IMR-90 (cell line): ENCODE results near the gene MYDGF. TPM values are rescaled to one million over a fixed set of nuclear protein-coding genes. Genes with fewer than 3 reads are reported as not detected.

Experiments used
- ATAC-seq: fragments of 200-7000 bp; cut with Tn5 transposase; 2 replicates; pipeline ENCODE4 v1.9.1; 2020; ENCODE audit warnings: low read depth, mild to moderate bottlenecking, moderate library complexity
- BruUV-seq: library from RNA; stranded (reverse); fragments of 400-500 nt; replicated peaks from 2 replicates; lab custom pipeline; 2021; lab: Mats Ljungman, UMichigan
- CTCF ChIA-PET: fragments of 300-600 bp; formaldehyde crosslinking; extraction: SDS; loops from one replicate; lab custom pipeline; 2021; ENCODE audit warnings: antibody characterized with exemption; lab: Yijun Ruan, JAX
- POLR2A ChIA-PET: fragments of 300-600 bp; sonication (Branson Sonifier 250); formaldehyde crosslinking; loops from one replicate; lab custom pipeline; 2022; ENCODE audit warnings: antibody characterized with exemption; ENCODE audit not compliant: unreplicated experiment; lab: Charles Lee
- DNase-seq: peaks from one replicate; pipeline ENCODE4 v3.0.0; 2013
- H2AFZ ChIP-seq: replicated peaks from 2 replicates; pipeline ENCODE3; 2013; ENCODE audit warnings: low read length, mild to moderate bottlenecking; ENCODE audit not compliant: poor library complexity
- H2AK5ac ChIP-seq: 2 replicates; pipeline ENCODE4 v1.6.1; 2013; ENCODE audit warnings: low read depth, low read length, inconsistent platforms
- H2AK9ac ChIP-seq: replicated peaks from 2 replicates; pipeline ENCODE3; 2013; ENCODE audit warnings: mild to moderate bottlenecking, low read depth, low read length, moderate library complexity; ENCODE audit not compliant: poor library complexity
- H2BK120ac ChIP-seq: 2 replicates; pipeline ENCODE4 v1.6.1; 2013; ENCODE audit warnings: low read depth, low read length, inconsistent platforms
- H2BK15ac ChIP-seq: 3 replicates; pipeline ENCODE4 v1.6.1; 2013; ENCODE audit warnings: low read depth, low read length, inconsistent platforms
- H2BK20ac ChIP-seq: 2 replicates; pipeline ENCODE4 v1.6.1; 2013; ENCODE audit warnings: low read depth, mild to moderate bottlenecking, inconsistent platforms, low read length, moderate library complexity
- H2BK5ac ChIP-seq: 2 replicates; pipeline ENCODE4 v1.6.1; 2013; ENCODE audit warnings: mild to moderate bottlenecking, low read depth, low read length, inconsistent platforms; ENCODE audit not compliant: poor library complexity, severe bottlenecking
- H3K14ac ChIP-seq: replicated peaks from 2 replicates; pipeline ENCODE4 v1.6.1; 2013; ENCODE audit warnings: low read depth, low read length, inconsistent platforms
- H3K18ac ChIP-seq: 2 replicates; pipeline ENCODE4 v1.6.1; 2013; ENCODE audit warnings: low read depth, low read length, control low read depth
- H3K23ac ChIP-seq: 2 replicates; pipeline ENCODE4 v1.6.1; 2013; ENCODE audit warnings: low read depth, low read length, inconsistent platforms
- H3K27ac ChIP-seq: 2 replicates; pipeline ENCODE4 v1.5.1; 2013; ENCODE audit warnings: mild to moderate bottlenecking, control low read depth, low read length; ENCODE audit not compliant: insufficient read depth
- H3K27me3 ChIP-seq: 2 replicates; pipeline ENCODE4 v1.6.1; 2013; ENCODE audit warnings: low read length; ENCODE audit not compliant: control insufficient read depth, insufficient read depth
- H3K36me3 ChIP-seq: 2 replicates; pipeline ENCODE4 v1.6.1; 2013; ENCODE audit warnings: low read length, mixed read lengths; ENCODE audit not compliant: control insufficient read depth, insufficient read depth
- H3K4ac ChIP-seq: 2 replicates; pipeline ENCODE4 v1.6.1; 2013; ENCODE audit warnings: low read depth, low read length, inconsistent platforms
- H3K4me1 ChIP-seq: 2 replicates; pipeline ENCODE4 v1.6.1; 2013; ENCODE audit warnings: low read length, mixed read lengths; ENCODE audit not compliant: control insufficient read depth, insufficient read depth
- H3K4me2 ChIP-seq: 2 replicates; pipeline ENCODE4 v1.6.1; 2013; ENCODE audit warnings: low read depth, mild to moderate bottlenecking, control low read depth, low read length, moderate library complexity
- H3K4me3 ChIP-seq: 2 replicates; pipeline ENCODE4 v1.5.1; 2013; ENCODE audit warnings: low read depth, mild to moderate bottlenecking, control low read depth, low read length, moderate library complexity; ENCODE audit not compliant: insufficient read depth
- H3K56ac ChIP-seq: 2 replicates; pipeline ENCODE4 v1.6.1; 2013; ENCODE audit warnings: low read length, inconsistent platforms; ENCODE audit not compliant: insufficient read depth; ENCODE audit errors: extremely low read depth
- H3K79me1 ChIP-seq, 2 experiments: 2 replicates each; pipeline ENCODE4 v1.6.1; 2013; ENCODE audit warnings: low read length in 2 of 2, inconsistent platforms in 1 of 2, low read depth in 1 of 2
- H3K9ac ChIP-seq: 2 replicates; pipeline ENCODE4 v1.6.1; 2013; ENCODE audit warnings: low read depth, low read length, control low read depth
- H3K9me1 ChIP-seq: 2 replicates; pipeline ENCODE4 v1.6.1; 2013; ENCODE audit warnings: low read length, inconsistent platforms; ENCODE audit not compliant: insufficient read depth
- H3K9me3 ChIP-seq: 2 replicates; pipeline ENCODE4 v1.6.1; 2013; ENCODE audit warnings: low read length; ENCODE audit not compliant: control insufficient read depth, insufficient read depth
- H4K20me1 ChIP-seq: 2 replicates; pipeline ENCODE4 v1.6.1; 2013; ENCODE audit warnings: low read length, inconsistent platforms; ENCODE audit not compliant: insufficient read depth
- H4K5ac ChIP-seq: 2 replicates; pipeline ENCODE4 v1.6.1; 2013; ENCODE audit warnings: mild to moderate bottlenecking, low read depth, low read length, control low read depth
- H4K8ac ChIP-seq, 2 experiments: 2 replicates each; pipeline ENCODE4 v1.6.1; 2013; ENCODE audit warnings: low read depth in 2 of 2, low read length in 2 of 2, control low read depth in 1 of 2, inconsistent platforms in 1 of 2
- H4K91ac ChIP-seq: 2 replicates; pipeline ENCODE4 v1.6.1; 2013; ENCODE audit warnings: low read depth, low read length, inconsistent platforms; ENCODE audit not compliant: insufficient read depth
- CEBPB ChIP-seq: IDR thresholded peaks from 2 replicates; pipeline ENCODE4 v1.6.1; 2012; ENCODE audit warnings: low read depth, low read length, improper control_type of control experiment
- FOS ChIP-seq: fragments of 150-350 bp; IDR thresholded peaks from 2 replicates; pipeline ENCODE4 v1.6.1; 2016; ENCODE audit warnings: low read depth, low read length
- MAFK ChIP-seq: IDR thresholded peaks from 2 replicates; pipeline ENCODE4 v1.6.1; 2012; ENCODE audit warnings: low read depth, low read length, improper control_type of control experiment
- MAZ ChIP-seq: IDR thresholded peaks from 2 replicates; pipeline ENCODE4 v1.6.1; 2012; ENCODE audit warnings: low read depth, mild to moderate bottlenecking, low read length, improper control_type of control experiment, moderate library complexity, borderline replicate concordance
- RAD21 ChIP-seq: IDR thresholded peaks from 2 replicates; pipeline ENCODE4 v1.6.1; 2012; ENCODE audit warnings: low read length, improper control_type of control experiment
- RFX5 ChIP-seq: IDR thresholded peaks from 2 replicates; pipeline ENCODE4 v1.8.0; 2012; ENCODE audit warnings: low read depth, mild to moderate bottlenecking, low read length, moderate library complexity
- whole genome bisulfite sequencing, 2 experiments: methylation state at CpG; one replicate each; pipeline versions ENCODE4 v1.1.5 to v1.1.7; 2013; ENCODE audit warnings: missing lambda C conversion rate in 2 of 2; ENCODE audit not compliant: insufficient read length in 1 of 2; ENCODE audit errors: extremely low coverage in 2 of 2; 5-methylcytosine and 5-hydroxymethylcytosine counted together
- dilution Hi-C: fragments of 300-500 bp; cut with HindIII; formaldehyde crosslinking; loops from one replicate; pipeline ENCODE4 v1.14.3; 2018; ENCODE audit warnings: low sequenced_read_pairs; ENCODE audit not compliant: unreplicated experiment
- in situ Hi-C: fragments of 300-500 bp; cut with MboI; formaldehyde crosslinking; loops from 3 replicates; pipeline ENCODE4 v1.14.3; 2019; ENCODE audit warnings: low sequenced_read_pairs, inconsistent platforms, mixed read lengths
- intact Hi-C: fragments of 100-400 bp; cut with micrococcal nuclease; formaldehyde crosslinking; loops from 2 replicates; pipeline ENCODE4 v1.10.0; 2022
- polyA plus RNA-seq, 3 experiments: library from polyadenylated mRNA; depleted of rRNA; stranded (reverse); fragments of >200 nt; gene quantifications; 2 replicates each; pipeline ENCODE4 v1.2.3, GENCODE V29; 2012; ENCODE audit warnings: low replicate concordance in 1 of 3
- total RNA-seq: library from RNA; depleted of rRNA; stranded (reverse); fragments of >200 nt; gene quantifications from 2 replicates; pipeline ENCODE4 v1.2.3, GENCODE V29; 2012

MYDGF gene
- total and polyA plus RNA-seq, 2 of the 4 experiments (the other 2 are of a cell fraction): 203 to 310 TPM

- H3K27ac ChIP-seq: no peak overlapping the region
- H3K56ac ChIP-seq: no peak overlapping the region
- H3K9me1 ChIP-seq: peaks cover 3% of the 10 kb centered on the region
- H3K4me1 ChIP-seq: peaks cover 4% of the 10 kb centered on the region; the same call in 1 of the 2 replicates
- in situ Hi-C loops (no loop called here), dilution Hi-C loops (no loop called here), intact Hi-C loops (no loop called here)
- no peak overlapping the region for H2BK5ac ChIP-seq
- H3K9ac ChIP-seq: no peak overlapping the region
- H4K20me1 ChIP-seq: peaks cover 6% of the 10 kb centered on the region; the same call in 1 of the 2 replicates
- H3K27me3 ChIP-seq: no peaks in the 10 kb centered on the region
- no peak overlapping the region for H3K23ac ChIP-seq
- TF ChIP-seq RFX5: no peak
- no peak for TF ChIP-seq FOS
- no peak for TF ChIP-seq MAZ
- TF ChIP-seq CEBPB: no peak
- TF ChIP-seq MAFK: no peak
- no peak for TF ChIP-seq RAD21
- H4K8ac ChIP-seq: no peak overlapping the region
- 92% methylated on average over 3 of the region's 6 CpGs; no CpG with 5 or more reads in 1 of the 2 experiments for WGBS, 2 experiments
- no peaks in the 10 kb centered on the region for H3K36me3 ChIP-seq
- no peak overlapping the region for H3K4ac ChIP-seq
- ChIA-PET CTCF (no interaction called here), POLR2A (no interaction called here)
- H3K14ac ChIP-seq: no peak overlapping the region
- no peak overlapping the region for H4K5ac ChIP-seq
- H2AFZ ChIP-seq: no peak overlapping the region
- DNase-seq (no peak), ATAC-seq (no peak)
- no peak overlapping the region for H2BK15ac ChIP-seq
- H3K18ac ChIP-seq: no peak overlapping the region
- peaks cover 20 to 43% of the 10 kb centered on the region in 2 experiments for H3K79me1 ChIP-seq
- no peak overlapping the region for H4K91ac ChIP-seq
- H2AK9ac ChIP-seq: no peak overlapping the region
- no TSS peak for BruUV-seq
- no peak overlapping the region for H2AK5ac ChIP-seq
- H3K4me3 ChIP-seq: no peak overlapping the region
- no peaks in the 10 kb centered on the region for H3K9me3 ChIP-seq
- H2BK120ac ChIP-seq: no peak overlapping the region
- no peak overlapping the region for H2BK20ac ChIP-seq
- H3K4me2 ChIP-seq: no peak overlapping the region
These were observed 27.5 kb downstream of the MYDGF start for GRCh38 chr19:4642625-4643024.
